Aorta (tissue), 5 donors: ENCODE measurements around the gene STRN4. TPM values are rescaled to one million over a fixed set of nuclear protein-coding genes. Genes with fewer than 3 reads are reported as not detected.

Experiments used
- ATAC-seq: fragments of 200-7000 bp; cut with Tn5 transposase; one replicate; pipeline ENCODE4 v1.9.1; 2022; ENCODE audit warnings: moderate library complexity; ENCODE audit not compliant: low FRiP score
- DNase-seq, 2 donors: peaks; one replicate each; pipeline ENCODE4 v3.0.0-alpha.2; 2020
- H3K27ac ChIP-seq, 2 donors: one replicate each; pipeline ENCODE4 v1.5.1; 2013; ENCODE audit warnings: low read length in 2 of 2, mild to moderate bottlenecking in 2 of 2, moderate library complexity in 2 of 2, control low read depth in 1 of 2, inconsistent platforms in 1 of 2, low read depth in 1 of 2
- H3K27me3 ChIP-seq, 2 donors: one replicate each; pipeline ENCODE4 v1.6.1; 2013; ENCODE audit warnings: control low read depth in 1 of 2, low read length in 1 of 2, mild to moderate bottlenecking in 1 of 2, moderate library complexity in 1 of 2; ENCODE audit not compliant: insufficient read depth in 2 of 2, control insufficient read depth in 1 of 2
- H3K36me3 ChIP-seq, 2 donors: one replicate each; pipeline ENCODE4 v1.6.1; 2013; ENCODE audit warnings: control low read depth in 1 of 2, low read length in 1 of 2, mild to moderate bottlenecking in 1 of 2; ENCODE audit not compliant: insufficient read depth in 2 of 2, control insufficient read depth in 1 of 2
- H3K4me1 ChIP-seq, 2 donors: one replicate each; pipeline ENCODE4 v1.6.1; 2013; ENCODE audit warnings: low read length in 2 of 2, control low read depth in 1 of 2, mild to moderate bottlenecking in 1 of 2, moderate library complexity in 1 of 2; ENCODE audit not compliant: insufficient read depth in 2 of 2, control insufficient read depth in 1 of 2
- H3K4me3 ChIP-seq, 2 donors: one replicate each; pipeline ENCODE4 v1.5.1; 2013; ENCODE audit warnings: low read length in 2 of 2, control low read depth in 1 of 2, mild to moderate bottlenecking in 1 of 2
- H3K9me3 ChIP-seq: one replicate; pipeline ENCODE4 v1.6.1; 2013; ENCODE audit warnings: mild to moderate bottlenecking, low read length; ENCODE audit not compliant: control insufficient read depth
- WGBS, 2 donors: extraction: QIAGEN DNeasy Blood & Tissue Kit; methylation state at CpG; one replicate each; pipeline ENCODE4 v1.1.7; 2013; 5-methylcytosine and 5-hydroxymethylcytosine counted together
- intact Hi-C, 2 donors: fragments of 100-400 bp; cut with DNase I; formaldehyde crosslinking; loops; one replicate each; pipeline versions ENCODE4 v1.14.2 to v1.15.0; 2022
- polyA plus RNA-seq, 2 donors: library from polyadenylated mRNA; stranded (reverse); fragments of 200-250 nt; gene quantifications; one replicate each; pipeline ENCODE4 v1.2.3, GENCODE V29; 2013
- total RNA-seq, 2 donors: library from RNA; stranded (reverse); fragmentation: NEBNext Ultra II Directional; extraction: Animal tissue kit (Norgen Biotek cat#: 25700); gene quantifications; one replicate each; pipeline ENCODE4 v1.2.1, GENCODE V29; 2021
- donor health status: healthy with polysubstance abuse.
- donor health status: Bipolar disorder and iron deficiency.
- donor health status: DM: no; HTN: no; CAD: no.
- donor health status: DM: no; HTN: no; CAD: no.
- donor health status: DM: yes; HTN: yes; CAD: no.

Gene STRN4
- total and polyA plus RNA-seq, 4 donors = 26.8 to 69.8 (median 54.5) TPM

DNA sequence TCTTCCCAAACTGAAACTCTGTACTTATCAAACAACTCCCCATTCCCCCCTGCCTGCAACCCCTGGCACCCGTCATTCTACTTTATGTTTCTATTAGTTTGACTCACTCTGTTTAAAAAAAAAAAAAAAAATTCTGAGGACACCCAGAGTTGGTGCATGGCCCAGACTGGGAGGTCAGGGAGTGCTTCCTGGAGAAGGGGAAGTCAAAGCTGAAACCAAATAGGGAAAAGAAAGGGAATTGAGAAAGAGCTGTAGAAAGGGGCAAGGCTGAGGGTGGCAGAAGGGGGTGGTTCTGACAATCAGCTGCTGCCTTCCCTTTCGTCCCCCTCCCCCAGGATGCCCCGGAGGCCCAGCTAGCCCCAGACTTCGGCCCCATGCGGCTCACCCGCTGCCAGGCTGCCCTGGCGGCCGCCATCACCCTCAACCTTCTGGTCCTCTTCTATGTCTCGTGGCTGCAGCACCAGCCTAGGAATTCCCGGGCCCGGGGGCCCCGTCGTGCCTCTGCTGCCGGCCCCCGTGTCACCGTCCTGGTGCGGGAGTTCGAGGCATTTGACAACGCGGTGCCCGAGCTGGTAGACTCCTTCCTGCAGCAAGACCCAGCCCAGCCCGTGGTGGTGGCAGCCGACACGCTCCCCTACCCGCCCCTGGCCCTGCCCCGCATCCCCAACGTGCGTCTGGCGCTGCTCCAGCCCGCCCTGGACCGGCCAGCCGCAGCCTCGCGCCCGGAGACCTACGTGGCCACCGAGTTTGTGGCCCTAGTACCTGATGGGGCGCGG lies 9.0 kb upstream of the STRN4 start:
- 75 to 77% methylated on average over 35 to 39 of the region's 39 CpGs for WGBS, 2 donors
- no peak overlapping the region for H3K27ac ChIP-seq
- no peaks in the 10 kb centered on the region for H3K36me3 ChIP-seq
- DNase-seq (peak in 1 of 2 donors; percentile 78), ATAC-seq (peak; percentile 49)
- no peak overlapping the region for H3K4me3 ChIP-seq
- intact Hi-C loops = loop anchor here (10.0 kb wide), 1 partner anchor 240 kb away; no protein-coding TSS in a partner anchor
- H3K27me3 ChIP-seq = no peaks in the 10 kb centered on the region
- no peaks in the 10 kb centered on the region for H3K4me1 ChIP-seq
- no peaks in the 10 kb centered on the region for H3K9me3 ChIP-seq

DNA sequence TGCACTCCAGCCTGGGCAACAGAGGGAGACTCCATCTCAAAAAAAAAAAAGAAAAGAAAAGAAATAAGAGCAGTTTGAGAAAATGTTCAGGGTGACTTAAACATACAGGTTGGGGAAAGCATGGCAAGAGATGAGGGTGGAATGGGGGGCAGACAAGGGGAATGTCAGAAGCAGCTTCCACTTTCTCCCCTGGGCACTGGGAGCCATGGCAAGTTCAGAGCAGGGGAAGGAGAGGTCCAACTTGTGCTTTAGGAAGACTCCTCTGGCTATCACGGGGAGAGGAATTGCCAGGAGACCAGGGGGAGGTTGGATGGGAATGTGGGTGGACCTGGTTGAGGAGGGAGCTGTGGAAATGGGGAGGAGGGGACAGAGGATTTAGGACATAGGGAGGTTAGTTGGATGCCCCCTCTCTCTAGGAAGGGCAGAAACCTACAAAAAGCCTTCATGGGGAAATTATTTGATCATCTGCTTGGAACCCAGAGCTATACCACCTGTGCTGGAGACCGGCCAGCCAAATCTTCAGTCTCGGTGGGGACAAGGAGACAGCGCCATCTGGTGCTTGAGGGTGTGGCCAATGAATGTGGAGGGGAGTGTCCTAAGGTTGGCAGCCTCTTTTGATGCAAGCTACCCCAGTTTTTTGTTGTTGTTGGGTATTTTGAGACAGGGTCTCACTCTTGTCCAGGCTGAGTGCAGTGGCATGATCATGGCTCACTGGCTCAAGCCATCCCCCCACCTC lies 7.3 kb upstream of the STRN4 start:
- intact Hi-C loops = loop anchor here (10.0 kb wide), 1 partner anchor 241 kb away; no protein-coding TSS in a partner anchor
- WGBS, 2 donors = 43 to 45% methylated on average over 4 of the region's 4 CpGs
- H3K9me3 ChIP-seq = no peaks in the 10 kb centered on the region
- no peaks in the 10 kb centered on the region for H3K36me3 ChIP-seq
- ATAC-seq (no peak), DNase-seq (peak in 1 of 2 donors; percentile 69)
- no peak overlapping the region for H3K4me3 ChIP-seq
- H3K4me1 ChIP-seq = no peaks in the 10 kb centered on the region
- H3K27ac ChIP-seq = no peak overlapping the region
- no peaks in the 10 kb centered on the region for H3K27me3 ChIP-seq

- intact Hi-C loops = no loop called here
- peak; percentile 84 to 92 for DNase-seq
- WGBS, 2 donors = 88% methylated on average over 21 of the region's 21 CpGs
Observed at GRCh38 chr19:46748325-46749109, 2.3 kb upstream of the STRN4 start.

DNA sequence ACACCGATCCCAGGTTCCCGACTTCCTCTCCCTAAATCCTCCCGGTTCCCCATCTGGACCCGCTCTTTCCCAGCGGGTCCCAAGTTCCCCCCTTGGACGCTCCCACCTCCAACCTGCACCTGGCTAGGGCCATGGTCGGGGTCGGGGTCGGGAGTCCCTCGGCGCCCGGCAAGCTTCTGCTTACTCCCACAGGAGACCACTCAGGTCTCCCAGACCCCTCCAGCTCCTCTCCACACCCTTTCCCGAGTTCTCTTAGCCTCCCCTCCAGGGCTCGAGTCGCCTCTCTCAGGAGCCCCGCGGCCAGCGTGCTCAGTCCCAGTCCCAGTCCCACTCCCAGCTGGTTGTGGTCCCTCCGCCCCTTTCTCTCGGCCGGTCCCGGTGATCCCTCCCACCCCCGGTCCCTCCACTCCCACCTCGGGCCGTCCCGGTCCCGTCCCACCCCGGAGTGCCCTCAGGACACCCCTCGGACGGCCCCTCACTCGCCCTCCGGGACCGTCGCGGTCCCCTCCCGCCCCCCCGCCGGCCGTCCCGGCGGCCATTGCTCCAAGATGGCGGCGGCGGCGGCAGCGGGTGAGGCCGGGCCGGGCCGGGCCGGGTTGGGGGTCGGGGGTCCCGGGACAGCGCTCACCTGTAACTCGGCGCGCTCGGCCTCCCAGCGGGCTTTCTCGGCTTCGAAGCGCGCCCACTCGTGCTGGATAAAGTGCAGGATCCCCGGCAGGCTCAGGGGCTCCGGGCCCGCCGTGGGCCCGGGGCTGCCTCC lies 549 bp downstream of the STRN4 start, which contains the start of gene FKRP:
FKRP (plus strand) TSS at position 537 of the 760 bp plus-strand sequence. CDS start 9,394 bp downstream, outside the sequence.
- no peaks in the 10 kb centered on the region for H3K36me3 ChIP-seq
- H3K27me3 ChIP-seq = no peaks in the 10 kb centered on the region
- intact Hi-C loops = no loop called here
- DNase-seq (peak in 1 of 2 donors; percentile 61), ATAC-seq (peak; percentile 74)
- peak within 1 kb of the TSS; percentile 96 for H3K4me3 ChIP-seq
- no peaks in the 10 kb centered on the region for H3K4me1 ChIP-seq
- H3K27ac ChIP-seq = peak within 1 kb of the TSS in 1 of 2 donors; percentile 21
- WGBS, 2 donors = 1% methylated on average over 34 to 68 of the region's 68 CpGs
- no peaks in the 10 kb centered on the region for H3K9me3 ChIP-seq

More at GRCh38 chr19:46748325-46749109, 2.3 kb upstream of the STRN4 start:
- H3K27ac ChIP-seq = no peak overlapping the region
- no peaks in the 10 kb centered on the region for H3K9me3 ChIP-seq
- no peaks in the 10 kb centered on the region for H3K27me3 ChIP-seq
- H3K4me3 ChIP-seq = no peak overlapping the region
- ATAC-seq = no peak
- H3K4me1 ChIP-seq = no peaks in the 10 kb centered on the region
- H3K36me3 ChIP-seq = no peaks in the 10 kb centered on the region

DNA sequence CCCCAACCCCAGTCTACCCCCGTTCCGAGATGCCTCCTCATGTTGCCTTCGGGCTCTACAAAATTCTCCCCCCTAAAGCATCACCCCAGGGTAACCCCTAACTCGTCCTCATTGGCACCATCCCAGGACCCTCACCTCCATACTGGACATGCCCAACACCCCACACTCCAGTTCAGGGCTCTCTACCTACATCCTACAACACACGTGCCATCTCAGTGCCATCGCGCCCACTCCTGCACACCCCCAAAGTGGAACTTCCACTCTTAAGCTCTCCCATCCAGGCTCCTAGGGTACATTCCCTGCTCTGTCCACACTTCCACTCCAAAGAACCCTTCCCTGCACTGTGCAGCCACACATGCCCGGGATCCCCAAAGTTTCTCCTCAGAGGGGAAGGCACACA lies 1.2 kb downstream of the STRN4 start:
- peak; percentile 4 for ATAC-seq
- Histone ChIP-seq H3K27ac (no peak overlapping the region), H3K27me3 (no peaks in the 10 kb centered on the region), H3K36me3 (no peaks in the 10 kb centered on the region), H3K4me1 (no peaks in the 10 kb centered on the region), H3K9me3 (no peaks in the 10 kb centered on the region), H3K4me3 (peak overlapping the region; percentile 96)
- intact Hi-C loops = no loop called here
- WGBS, 2 donors = 13 to 18% methylated on average over 8 of the region's 8 CpGs
- no peak for DNase-seq

- no peak for DNase-seq
- Histone ChIP-seq H3K36me3 (no peaks in the 10 kb centered on the region), H3K4me1 (no peaks in the 10 kb centered on the region), H3K27ac (no peak overlapping the region), H3K27me3 (no peaks in the 10 kb centered on the region), H3K4me3 (no peak overlapping the region), H3K9me3 (no peaks in the 10 kb centered on the region)
- ATAC-seq = no peak
- 83 to 86% methylated on average over 12 of the region's 12 CpGs for WGBS, 2 donors
- intact Hi-C loops = no loop called here
Observed at GRCh38 chr19:46744005-46744691, 2.1 kb downstream of the STRN4 start.

DNA sequence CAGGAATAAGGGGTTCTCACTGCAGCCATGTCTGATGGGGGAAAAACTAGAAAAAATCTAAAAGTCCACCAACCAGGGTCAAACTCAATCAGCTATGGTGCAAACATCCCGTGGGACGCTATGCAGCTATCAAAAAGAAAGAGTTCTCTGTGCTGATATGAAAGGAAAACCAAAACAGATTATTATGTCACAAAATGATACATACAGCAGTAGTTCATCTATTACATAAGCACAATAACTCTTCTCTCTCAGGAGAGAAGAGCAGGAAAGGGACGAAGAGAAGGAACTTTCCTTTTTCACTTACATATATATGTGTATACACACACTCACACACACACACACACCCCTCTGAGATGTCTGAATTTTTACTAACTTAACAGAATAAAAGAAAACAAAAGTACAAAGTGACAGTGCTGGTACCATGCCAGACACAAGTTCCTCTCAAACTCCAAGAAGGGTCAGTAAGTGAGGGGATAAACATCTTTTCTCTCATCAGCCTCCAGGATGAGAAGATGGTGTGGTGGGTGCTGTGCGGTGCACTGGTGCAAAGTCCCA lies 3.2 kb downstream of the STRN4 start:
- intact Hi-C loops = no loop called here
- Histone ChIP-seq H3K4me3 (no peak overlapping the region), H3K4me1 (no peaks in the 10 kb centered on the region), H3K9me3 (no peaks in the 10 kb centered on the region), H3K36me3 (no peaks in the 10 kb centered on the region), H3K27ac (no peak overlapping the region), H3K27me3 (no peaks in the 10 kb centered on the region)
- DNase-seq (no peak), ATAC-seq (no peak)
- WGBS, 2 donors = 71% methylated on average over 4 of the region's 4 CpGs
